GM12874 (cell line): Measurements from ENCODE around the gene SAPCD2.

Source experiments
- TF ChIP-seq, protein P1 (sequence below): IDR thresholded peaks from 2 replicates; pipeline ENCODE4 v1.5.1; 2011; ENCODE audit warnings: low read depth, mild to moderate bottlenecking, control low read depth, low read length, moderate library complexity; ENCODE audit not compliant: insufficient read depth

The SAPCD2 gene

DNA sequence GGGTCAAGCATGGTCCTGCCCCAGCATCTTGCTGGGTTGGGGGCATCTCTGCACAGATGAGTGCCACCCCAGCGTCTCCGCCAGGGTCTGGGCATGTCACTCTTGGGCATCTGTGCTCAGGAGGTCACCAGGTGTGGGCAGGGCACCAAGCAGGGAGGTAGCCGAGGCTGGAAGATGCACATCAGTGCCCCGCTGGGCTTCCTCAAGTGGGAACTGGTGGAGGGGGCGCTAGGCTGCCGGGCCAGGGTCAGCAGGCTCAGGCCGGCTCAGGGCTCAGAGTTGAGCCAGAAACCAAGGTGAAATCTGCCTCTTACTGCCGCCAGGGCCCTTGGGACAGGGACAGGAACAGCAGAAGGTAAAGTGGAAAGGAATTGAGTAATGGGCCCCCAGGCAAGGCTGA, 34.4 kb downstream of the SAPCD2 start:
- TF ChIP-seq, protein P1, sequence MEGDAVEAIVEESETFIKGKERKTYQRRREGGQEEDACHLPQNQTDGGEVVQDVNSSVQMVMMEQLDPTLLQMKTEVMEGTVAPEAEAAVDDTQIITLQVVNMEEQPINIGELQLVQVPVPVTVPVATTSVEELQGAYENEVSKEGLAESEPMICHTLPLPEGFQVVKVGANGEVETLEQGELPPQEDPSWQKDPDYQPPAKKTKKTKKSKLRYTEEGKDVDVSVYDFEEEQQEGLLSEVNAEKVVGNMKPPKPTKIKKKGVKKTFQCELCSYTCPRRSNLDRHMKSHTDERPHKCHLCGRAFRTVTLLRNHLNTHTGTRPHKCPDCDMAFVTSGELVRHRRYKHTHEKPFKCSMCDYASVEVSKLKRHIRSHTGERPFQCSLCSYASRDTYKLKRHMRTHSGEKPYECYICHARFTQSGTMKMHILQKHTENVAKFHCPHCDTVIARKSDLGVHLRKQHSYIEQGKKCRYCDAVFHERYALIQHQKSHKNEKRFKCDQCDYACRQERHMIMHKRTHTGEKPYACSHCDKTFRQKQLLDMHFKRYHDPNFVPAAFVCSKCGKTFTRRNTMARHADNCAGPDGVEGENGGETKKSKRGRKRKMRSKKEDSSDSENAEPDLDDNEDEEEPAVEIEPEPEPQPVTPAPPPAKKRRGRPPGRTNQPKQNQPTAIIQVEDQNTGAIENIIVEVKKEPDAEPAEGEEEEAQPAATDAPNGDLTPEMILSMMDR: no peak

DNA sequence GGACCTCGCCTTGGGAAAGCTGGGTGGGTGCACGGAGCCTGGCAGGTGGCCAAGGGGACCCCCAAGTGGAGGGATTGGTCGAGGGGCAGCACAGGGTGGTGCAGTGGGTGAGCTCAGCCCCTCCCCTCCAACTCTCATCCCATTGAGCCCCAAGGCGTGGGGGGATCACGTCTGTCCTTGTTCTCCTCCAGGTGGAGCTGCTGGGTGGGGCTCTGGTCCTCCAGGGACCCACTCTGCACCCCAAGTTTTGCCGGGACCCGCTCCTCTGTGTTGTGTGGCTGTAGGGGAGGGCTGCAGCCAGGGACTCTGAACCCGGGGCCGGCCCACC, 34.9 kb downstream of the SAPCD2 start:
- TF ChIP-seq, protein P1: no peak

DNA sequence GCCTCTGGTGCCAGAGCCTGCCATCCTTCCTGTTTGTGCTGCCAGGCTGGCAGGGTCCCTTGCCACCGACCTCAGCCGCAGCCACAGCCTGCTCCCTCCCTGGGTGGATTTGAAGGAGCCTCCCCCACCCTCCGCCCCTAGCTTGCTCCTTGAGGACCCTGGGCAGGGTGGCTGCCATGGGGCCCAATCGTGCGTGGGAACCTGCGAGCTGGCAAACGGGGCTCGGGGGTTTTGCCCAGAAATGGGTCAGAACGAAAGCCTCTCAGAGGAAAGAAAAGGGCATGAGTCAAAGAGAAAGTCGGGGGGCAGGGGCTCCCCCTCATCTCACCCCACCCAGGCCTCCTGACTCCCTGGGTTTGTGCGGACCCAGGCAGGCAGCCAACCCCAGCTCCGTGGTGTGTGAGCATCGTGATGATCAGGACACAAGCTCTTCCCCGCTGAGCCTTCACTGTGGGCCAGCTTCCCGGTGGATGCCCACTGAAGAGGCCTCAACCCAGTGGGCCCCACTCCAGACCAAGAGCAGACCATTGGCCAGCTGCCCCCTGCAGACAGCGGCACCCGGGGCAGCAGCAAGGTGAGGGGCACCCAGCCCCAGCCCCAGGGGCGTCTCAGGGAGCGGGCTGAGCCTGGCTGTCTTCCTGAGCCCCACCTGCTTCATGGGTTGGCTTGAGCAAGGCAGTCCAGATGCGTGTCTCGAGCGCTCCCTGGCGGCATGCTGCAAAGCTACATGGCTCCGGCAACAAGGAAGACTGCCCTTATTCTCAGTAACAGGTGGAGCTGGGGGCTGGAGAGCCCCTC, 35.4 kb downstream of the SAPCD2 start:
- TF ChIP-seq, protein P1: peak; percentile 96

DNA sequence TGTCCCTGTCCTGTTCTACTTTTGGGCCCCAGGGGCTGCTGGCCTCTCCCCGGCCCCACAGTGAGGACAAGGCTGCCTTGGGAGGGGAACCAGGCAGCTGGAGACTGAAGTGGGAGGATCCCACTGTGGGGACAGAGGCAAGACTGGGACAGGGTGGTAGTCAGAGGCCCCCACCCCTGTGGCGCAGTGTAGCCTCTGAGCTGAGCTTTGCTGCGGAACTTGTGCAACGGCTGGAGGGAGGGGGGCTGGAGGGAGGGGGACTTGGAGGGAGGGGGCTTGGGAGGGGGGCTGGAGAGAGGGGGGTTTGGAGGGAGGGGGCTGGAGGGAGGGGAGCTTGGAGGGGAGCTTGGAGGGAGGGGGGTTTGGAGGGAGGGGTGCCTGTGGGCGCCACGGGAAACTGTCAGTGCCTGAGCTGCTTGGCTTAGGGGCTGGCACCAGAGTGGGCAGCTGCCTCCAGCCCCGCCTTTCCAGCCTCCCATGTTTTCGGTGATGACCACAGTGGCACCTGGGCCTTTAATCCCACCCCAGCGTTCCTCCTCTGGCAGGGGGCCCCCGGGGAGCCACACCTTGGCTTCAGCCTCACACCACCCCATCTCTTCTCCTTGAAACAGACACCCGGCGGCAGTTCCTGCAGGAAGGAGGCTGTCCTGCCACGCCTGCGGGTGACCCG, 36.2 kb downstream of the SAPCD2 start:
- TF ChIP-seq, protein P1: no peak

DNA sequence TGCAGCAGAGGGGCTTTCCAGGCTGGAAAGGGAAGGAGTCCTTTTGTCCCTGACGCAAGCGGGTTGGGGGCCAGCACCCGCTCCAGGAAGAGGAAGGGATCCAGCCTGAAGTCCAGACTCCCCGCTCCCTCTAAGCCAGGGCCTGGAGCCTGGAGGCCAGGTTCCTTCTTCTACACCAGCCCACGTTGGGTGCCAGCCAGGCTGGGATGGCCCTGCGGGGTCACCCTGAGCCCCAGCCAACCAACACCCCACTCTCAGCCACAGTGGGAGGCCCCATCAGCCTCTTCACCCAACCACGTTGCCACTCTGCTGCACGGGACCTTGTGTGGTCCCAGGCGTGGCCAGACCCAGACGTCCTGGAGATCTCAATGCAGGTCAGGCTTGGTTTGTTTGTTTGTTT, 37.5 kb downstream of the SAPCD2 start:
- TF ChIP-seq, protein P1: no peak

DNA sequence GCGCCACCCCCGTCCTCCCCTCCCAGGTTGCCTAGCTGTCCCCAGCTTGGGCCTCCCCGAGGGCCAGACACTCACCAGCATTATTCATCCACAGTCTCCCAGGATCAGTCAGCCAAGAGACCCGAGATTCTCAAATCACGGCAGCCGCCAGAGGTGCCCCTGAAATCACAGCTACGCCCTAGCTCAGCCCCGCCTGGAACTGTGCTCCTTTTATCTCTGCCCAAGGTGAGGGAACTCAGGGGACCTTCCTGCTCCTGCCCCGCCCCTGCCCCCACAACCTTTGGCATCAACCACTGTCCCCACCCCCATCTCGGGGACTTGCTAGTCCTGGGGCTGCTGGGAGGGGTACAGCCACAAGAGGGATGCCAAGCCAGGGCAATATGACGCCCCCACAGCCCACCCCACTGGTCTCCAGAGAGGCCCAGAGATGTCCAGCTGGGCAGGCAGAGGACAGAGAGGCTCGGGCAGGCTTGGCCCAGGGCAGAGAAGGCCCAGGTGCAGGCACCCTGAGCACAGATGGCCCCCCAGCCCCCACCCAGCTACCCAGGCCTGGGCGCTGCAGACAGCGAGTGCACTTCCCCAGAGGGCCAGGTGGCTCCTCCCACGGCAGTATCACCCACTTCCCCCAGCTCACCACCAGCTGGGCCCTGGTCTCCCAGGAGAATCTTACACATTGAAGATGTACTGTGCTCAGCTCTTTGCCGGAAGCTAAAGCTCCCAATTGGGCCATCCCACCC, 38.3 kb downstream of the SAPCD2 start, which contains the start of gene FUT7:
FUT7 (minus strand) TSS at position 185 of the 737 bp plus-strand sequence; CDS start at position 88, 97 bp downstream.
- TF ChIP-seq, protein P1: no peak
